Fibroblast of pulmonary artery (primary cell): ENCODE data around the gene HPS1.
"Not testable (repeated sequence)": the region's sequence is repeated elsewhere in the genome, so short reads cannot be mapped to it uniquely, and the experiment has no call there.

ENCODE experiments used
- DNase-seq: peaks from one replicate; pipeline ENCODE4 v3.0.0-alpha.2; 2010; ENCODE audit warnings: low read depth
- H3K4me3 ChIP-seq: replicated peaks from 2 replicates; pipeline ENCODE4 v1.5.1; 2011; ENCODE audit warnings: low read depth, mild to moderate bottlenecking, control low read depth, low read length, moderate library complexity
- TF ChIP-seq, protein P1 (sequence below): IDR thresholded peaks from 2 replicates; pipeline ENCODE4 v1.5.1; 2011; ENCODE audit warnings: mild to moderate bottlenecking, control low read depth, low read length, inconsistent platforms; ENCODE audit errors: missing control alignments

The HPS1 gene

GRCh38 chr10:98384531-98385133 is 62.1 kb downstream of the HPS1 start:
- no peak overlapping the region for H3K4me3 ChIP-seq
- DNase-seq = no peak
- TF ChIP-seq, protein P1, sequence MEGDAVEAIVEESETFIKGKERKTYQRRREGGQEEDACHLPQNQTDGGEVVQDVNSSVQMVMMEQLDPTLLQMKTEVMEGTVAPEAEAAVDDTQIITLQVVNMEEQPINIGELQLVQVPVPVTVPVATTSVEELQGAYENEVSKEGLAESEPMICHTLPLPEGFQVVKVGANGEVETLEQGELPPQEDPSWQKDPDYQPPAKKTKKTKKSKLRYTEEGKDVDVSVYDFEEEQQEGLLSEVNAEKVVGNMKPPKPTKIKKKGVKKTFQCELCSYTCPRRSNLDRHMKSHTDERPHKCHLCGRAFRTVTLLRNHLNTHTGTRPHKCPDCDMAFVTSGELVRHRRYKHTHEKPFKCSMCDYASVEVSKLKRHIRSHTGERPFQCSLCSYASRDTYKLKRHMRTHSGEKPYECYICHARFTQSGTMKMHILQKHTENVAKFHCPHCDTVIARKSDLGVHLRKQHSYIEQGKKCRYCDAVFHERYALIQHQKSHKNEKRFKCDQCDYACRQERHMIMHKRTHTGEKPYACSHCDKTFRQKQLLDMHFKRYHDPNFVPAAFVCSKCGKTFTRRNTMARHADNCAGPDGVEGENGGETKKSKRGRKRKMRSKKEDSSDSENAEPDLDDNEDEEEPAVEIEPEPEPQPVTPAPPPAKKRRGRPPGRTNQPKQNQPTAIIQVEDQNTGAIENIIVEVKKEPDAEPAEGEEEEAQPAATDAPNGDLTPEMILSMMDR = no peak

- no peak overlapping the region for H3K4me3 ChIP-seq
Measured at GRCh38 chr10:98383869-98384268, 62.9 kb downstream of the HPS1 start.

DNA sequence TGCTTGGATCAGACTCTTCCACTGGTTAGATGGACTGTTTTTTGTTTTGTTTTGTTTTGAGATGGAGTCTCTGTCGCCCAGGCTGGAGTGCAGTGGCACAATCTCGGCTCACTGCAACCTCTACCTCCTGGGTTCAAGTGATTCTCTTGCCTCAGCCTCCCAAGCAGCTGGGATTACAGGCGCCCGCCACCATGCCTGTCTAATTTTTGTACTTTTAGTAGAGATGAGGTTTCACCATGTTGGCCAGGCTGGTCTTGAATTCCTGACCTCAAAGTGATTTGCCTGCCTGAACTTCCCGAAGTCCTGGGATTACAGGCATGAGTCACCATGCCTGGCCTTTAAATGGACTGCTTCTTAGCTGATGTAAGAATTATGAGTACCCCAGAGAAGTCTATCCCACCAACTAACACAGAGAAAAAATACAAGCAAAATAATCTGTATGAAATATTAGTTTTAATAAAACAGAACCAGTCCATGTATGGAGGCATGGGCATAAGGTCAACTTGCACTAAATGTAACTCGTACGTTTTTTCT is 63.5 kb downstream of the HPS1 start:
- DNase-seq = peak; percentile 75
- H3K4me3 ChIP-seq = not testable (repeated sequence)

More at GRCh38 chr10:98383869-98384268, 62.9 kb downstream of the HPS1 start:
- DNase-seq = no peak
- TF ChIP-seq, protein P1 = no peak

GRCh38 chr10:98382691-98383101 is 64.0 kb downstream of the HPS1 start:
- DNase-seq = no peak
- TF ChIP-seq, protein P1 = no peak
- H3K4me3 ChIP-seq = no peak overlapping the region

- no peak overlapping the region for H3K4me3 ChIP-seq
- TF ChIP-seq, protein P1 = no peak
Measured at GRCh38 chr10:98380493-98381339, 66.0 kb downstream of the HPS1 start.

DNA sequence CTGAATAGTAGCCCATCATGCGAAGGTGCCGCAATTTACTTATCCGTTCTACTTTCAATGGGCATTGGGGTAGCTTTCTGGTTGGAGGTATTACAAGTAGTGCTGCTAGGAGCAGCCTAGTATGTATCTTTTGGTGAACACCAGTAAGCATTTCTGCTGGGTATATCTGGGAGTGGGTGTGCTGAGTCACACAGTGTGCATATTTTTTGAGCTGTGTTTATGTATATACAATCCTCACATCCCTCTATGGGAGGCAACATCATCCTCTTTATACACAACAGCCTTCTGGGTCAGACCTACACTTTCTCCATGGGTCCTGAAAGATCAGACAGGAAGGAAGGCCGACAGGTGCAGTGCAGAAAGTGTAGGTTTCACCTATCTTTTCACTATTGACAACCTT is 68.0 kb downstream of the HPS1 start:
- no peak overlapping the region for H3K4me3 ChIP-seq
- TF ChIP-seq, protein P1 = no peak
- no peak for DNase-seq

More at GRCh38 chr10:98380493-98381339, 66.0 kb downstream of the HPS1 start:
- no peak for DNase-seq

- no peak for DNase-seq
- TF ChIP-seq, protein P1 = no peak
- no peak overlapping the region for H3K4me3 ChIP-seq
Measured at GRCh38 chr10:98377536-98377935, 69.2 kb downstream of the HPS1 start.
